NCI-H2081 treated with DMSO at 0.1 percent for 48 hours (cell line): ENCODE data around the gene ALAS1.
"Not testable (repeated sequence)": the region's sequence is repeated elsewhere in the genome, so short reads cannot be mapped to it uniquely, and the experiment has no call there.

Source experiments
- DNase-seq: peaks from one replicate; lab custom pipeline; 2025; lab: John Stamatoyannopoulos, UW

Gene ALAS1

DNA sequence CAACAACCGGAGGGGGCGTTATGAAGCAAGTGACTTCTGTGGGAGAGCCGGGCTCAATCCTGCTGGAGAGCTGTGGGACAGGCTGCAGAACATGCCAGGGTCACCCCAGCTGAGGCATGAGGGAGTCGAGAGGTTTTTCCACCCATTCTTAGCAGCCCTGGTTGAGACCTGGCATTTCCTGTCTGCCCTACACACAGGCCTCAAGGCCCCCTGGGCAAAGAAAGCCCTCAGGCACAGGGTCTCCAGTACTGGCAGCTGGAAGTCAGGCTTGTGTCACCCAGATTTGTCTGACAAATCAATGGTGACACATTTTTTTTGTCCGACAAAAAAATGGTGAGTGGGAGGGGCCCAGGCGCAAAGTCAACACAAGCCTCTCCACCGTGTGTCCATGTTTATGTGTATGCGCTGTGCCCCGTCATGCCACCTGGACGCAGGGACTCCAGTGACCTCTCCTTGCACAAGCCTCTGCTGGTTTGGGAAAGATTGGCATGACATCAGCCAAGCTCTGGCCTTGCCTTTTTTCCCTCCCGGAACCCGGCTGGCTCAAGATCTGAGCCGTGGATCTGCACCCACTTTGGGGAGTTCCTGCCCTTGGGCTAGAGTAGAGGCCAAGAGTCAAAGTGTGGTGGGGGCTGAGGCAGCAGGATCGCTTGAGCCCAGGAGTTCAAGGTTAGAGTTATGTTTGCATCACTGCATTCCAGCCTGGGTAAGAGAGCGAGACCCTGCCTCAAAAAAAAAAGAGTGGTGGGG, 20.8 kb upstream of the ALAS1 start:
- no peak for DNase-seq

DNA sequence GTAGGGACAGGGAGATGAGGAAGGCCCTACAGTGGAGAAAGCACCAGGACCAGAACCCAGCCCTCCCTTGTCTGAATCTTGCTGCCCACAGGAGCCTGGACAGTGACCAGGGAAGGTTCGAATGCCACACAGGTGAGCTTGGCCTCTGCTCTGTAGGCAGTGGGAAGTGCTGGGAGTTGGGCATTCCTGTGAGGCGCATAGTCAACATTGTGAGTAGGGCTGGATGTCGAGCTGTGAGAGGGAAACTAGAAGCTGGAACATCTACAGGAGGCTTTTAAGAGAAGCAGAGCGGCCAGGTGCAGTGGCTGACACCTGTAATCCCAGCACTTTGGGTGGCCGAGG, 20.3 kb upstream of the ALAS1 start:
- DNase-seq: no peak

DNA sequence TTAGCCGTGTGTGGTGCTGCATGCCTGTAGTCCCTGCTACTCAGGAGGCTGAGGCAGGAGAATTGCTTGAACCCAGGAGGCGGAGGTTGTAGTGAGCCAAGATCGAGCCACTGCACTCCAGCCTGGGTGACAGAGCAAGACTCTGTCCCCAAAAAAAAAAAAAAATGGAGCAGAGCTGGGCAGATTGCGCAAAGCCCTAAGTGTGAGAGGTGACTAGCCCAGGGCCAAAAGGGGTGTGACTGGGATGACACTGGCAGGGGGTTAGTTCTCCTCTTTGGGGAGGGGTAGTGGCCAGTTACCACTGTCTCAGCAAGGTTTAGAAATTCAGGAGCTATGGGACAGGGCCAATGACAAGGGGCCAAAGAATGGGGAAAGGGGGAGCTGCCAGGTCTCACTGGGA, 19.8 kb upstream of the ALAS1 start:
- DNase-seq: not testable (repeated sequence)

DNA sequence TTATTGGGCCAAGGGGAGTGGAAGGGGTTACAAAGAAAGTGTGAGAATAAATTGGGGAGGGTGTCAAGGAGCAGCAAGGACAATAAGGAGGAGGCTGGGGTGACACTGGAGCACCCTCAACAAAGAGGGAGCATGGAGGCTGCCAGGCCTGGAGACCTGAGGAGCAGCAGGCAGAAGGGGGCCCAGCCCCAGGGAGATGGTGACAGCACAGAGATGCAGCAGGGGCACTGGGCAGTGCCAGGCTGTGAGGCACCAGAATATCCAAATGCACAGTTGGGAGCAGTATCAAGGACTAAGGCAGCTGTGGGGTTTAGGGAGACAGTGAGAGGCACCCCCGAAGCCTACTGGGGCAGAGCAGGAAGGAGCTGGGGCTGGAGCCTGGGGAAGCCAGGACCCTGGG, 19.4 kb upstream of the ALAS1 start:
- no peak for DNase-seq

DNA sequence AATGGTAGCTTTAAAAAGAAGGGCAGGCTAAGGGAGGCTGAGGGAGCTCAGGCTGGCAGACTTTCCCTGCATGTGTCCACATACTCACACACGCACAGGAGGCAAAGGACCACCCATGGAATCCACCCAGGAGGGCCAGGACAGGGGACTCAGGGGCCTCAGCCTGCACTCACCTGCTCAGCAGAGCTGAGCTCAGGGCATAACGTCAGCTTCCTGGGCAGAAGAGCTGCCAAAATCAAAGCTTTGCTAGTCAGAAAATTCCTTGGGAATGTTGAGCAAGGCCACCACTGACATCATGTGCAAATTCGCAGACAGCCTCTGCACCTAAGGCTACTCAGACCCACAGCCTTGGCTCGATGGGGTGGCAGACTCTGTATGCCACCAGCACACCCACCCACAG, 16.4 kb upstream of the ALAS1 start:
- DNase-seq: no peak

DNA sequence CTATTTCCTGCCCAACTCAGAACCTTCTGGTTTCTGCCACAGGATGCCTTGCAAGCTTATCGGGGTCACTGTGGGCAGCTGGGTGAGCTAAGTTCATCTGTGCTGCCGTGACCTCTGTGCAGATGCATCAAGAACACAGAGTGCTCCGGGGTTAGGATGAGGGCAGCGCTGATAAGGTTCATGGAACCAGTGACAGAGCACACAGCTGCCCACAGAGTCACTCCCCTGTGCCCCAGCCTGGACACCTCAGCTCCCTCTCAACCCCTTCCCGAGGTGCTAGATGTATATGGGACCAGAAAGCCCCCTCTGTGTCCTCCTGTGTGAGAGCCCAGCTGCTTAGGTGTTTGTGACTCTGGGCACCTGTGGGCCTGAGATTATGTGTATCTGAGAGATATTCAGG, 15.8 kb upstream of the ALAS1 start:
- no peak for DNase-seq

DNA sequence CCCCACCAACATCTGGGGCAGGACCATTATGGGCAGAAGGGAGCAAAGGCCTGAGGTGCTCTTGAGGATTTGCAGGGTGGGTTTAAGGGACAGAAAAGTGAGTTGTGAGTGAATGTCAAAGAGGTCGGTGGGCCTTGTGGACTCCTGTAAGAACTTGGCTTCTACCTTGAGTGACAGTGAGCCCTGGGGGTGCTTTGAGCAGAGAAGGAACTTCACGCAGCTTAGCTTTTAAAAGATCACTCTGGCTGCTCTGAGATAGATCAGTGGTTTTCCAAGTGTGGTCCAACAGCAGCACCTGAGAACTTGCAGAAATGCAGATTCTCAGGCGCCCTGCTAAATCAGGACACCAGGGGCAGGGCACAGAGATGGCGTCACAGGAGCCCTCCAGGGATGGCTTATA, 15.3 kb upstream of the ALAS1 start:
- no peak for DNase-seq

DNA sequence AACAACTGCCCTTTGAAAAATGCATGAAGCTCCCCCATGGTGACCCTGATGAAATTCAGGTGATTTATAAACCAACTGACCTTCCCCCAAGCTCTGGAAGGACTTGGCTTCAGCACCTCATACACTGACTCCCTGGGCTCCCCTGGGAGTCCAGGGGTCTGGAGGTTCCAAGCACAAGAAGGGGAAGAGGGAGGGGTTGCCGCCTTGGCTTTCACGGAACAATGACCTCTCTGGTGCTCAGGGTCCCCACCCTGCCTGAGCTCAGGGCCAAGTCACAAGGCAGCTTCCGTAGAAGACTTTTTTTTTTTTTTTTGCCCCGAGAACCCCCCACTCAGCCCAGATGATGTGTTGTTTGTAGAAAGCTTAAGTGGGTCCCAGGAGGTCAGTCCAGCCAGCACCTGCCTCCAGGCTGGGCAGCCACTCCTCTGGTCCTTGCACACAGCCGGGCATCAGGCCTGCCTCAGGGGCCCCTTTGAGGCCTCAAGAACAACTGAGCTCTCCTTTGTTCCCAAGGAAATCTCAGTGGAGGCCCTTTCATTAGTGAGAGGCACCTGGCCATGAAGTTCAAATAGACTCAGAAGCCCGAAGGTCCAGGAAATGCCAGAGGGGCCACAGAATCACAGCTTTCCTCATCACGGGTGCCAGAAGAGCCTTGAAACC, 14.0 kb upstream of the ALAS1 start:
- DNase-seq: no peak

DNA sequence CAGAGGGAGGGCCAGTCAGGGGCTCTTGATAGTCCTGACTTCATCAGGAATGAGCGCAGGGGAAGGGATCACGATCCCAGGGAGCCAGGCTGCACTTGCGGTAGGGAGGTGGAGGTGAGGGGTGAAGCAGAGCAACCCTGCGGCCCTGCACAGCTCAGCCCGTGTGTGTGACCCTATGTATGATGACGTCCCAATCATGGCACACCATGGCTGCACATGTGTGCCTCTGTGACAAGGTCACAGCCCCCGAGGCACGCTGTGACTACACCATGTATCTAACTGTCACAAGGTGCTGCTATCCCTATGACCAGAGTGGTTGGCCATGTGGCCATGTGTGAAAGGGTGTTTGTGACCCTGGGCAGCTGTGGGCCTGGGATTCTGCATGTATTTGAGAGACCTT, 13.3 kb upstream of the ALAS1 start:
- DNase-seq: no peak

DNA sequence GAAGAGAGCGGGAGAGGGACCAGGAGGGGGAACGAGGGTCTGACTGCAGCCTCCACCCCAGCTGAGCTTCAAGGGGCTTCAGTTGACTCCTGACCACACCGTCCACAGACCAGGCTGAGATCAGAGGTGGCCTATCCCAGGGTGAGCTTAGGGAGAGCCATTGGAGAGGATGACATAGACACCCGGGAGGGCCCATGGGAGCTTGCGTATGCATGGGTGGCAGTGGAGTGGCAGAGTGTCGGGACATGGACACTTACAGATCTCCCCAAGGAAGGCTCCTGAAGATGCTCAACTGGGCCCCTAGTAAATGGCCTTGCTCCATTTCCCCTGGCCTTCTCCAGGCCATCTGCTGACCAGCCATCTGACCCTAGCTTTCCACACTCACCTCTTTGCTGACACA, 12.6 kb upstream of the ALAS1 start:
- DNase-seq: no peak

DNA sequence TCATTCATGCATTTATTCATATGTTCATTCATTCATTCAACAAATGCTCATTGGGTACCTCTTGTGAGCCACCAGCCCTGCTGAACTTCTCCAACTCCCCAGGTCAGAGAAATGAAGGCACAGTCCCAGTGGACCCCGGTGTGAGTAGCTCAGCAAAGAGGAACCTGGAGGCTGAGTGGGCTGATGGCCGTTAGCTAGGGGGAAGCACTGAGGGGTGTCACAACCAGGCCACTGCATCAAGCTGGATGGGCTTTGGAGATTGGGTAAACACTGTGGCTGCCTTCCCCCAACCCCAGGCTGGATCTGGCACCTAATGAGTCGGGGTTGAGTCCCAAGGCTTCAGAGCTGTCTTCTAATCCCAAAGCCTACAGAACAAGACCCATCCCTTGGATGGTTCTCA, 12.1 kb upstream of the ALAS1 start:
- no peak for DNase-seq

DNA sequence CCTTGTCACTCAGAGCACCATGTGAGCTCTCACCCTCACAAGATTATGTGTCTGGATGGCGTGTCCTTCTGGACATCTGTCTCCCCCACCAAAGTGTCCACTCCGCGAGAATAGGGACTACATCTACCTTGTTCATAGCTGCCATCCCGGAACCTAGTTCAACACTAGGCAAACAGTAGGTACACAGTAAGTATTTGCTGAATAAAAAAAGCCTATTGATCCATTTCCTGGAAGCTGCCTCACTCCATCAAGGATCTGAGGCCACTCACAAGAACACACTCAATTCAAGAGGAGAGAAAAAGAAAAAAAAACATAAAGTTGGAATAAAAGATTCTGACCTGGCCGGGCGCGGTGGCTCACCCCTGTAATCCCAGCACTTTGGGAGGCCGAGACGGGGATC, 11.2 kb upstream of the ALAS1 start:
- DNase-seq: no peak

DNA sequence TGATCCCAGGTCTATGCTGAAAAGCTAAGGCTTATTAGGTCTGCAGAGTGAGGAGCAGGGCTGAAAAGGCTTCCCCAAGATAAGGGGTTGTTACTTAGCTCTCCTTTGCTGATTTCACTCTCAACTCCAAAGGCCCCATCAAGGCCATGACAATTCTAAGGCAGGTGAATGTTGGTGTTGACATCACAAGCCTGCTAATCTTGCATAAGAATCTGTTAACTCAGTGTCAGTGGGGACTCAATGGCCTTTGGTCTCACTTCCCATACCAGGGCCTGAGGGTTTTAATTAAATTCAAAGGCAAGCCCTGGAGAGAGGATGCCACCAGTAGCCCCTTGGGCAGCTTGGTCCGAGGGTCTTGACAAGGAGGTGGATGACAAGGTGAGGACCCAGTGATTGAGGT, 9.4 kb upstream of the ALAS1 start:
- no peak for DNase-seq

DNA sequence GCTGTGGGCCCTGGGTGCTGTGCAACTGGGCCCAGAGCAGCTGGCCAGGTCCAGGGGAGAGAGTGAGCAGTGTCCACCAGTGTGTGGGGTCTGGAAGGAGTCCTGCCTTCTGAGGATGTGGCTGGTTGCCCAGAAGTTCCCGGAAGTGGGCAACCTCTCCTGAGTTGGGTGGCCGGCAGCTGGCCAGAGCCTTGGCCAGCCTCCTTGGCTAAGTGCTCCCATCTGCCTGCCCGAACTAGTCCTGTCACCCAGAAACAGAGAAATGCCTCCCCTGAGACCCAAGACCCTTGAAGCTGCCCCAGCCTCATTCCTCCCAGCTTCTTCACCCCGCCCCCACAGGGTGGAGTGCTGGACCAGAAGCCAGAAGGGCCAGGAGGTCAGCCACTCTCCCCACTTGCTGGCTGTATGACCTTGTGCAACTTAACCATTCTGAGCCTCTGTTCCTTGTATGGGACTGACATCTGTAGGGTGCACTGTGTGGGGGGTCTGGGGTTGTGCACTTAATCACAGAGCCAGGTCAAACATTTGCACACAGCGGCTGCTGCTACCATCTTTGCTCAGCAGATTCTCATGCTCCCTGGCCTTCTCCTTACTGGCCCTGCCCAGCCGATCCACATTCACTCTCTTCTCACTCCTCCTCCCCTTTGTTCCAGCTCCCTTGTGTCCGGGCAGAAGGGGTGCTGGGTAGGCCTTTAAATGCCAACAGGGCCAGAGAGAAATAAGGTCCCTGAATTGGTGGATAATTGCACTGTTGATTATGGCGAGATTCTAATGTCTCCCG, 7.5 kb upstream of the ALAS1 start:
- DNase-seq: no peak

DNA sequence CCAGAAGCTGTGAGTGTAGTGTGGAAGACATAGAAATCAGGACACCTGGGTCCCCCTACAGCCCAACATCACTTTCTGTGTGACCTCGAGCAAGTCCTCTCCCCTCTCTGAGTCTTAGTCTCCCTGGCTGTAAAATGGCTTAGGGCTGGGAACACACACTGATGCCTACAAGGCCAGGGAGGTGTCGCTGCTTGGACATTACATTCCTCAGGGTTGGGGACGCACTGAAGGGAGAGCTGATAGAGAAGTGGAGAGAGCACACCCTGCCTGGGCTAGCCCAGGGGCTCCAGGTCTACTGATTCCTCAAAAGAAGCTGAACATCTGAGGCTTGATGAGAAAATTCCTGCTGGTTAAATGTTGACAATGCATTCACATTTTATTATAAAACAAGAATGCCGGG, 6.3 kb upstream of the ALAS1 start:
- DNase-seq: no peak

DNA sequence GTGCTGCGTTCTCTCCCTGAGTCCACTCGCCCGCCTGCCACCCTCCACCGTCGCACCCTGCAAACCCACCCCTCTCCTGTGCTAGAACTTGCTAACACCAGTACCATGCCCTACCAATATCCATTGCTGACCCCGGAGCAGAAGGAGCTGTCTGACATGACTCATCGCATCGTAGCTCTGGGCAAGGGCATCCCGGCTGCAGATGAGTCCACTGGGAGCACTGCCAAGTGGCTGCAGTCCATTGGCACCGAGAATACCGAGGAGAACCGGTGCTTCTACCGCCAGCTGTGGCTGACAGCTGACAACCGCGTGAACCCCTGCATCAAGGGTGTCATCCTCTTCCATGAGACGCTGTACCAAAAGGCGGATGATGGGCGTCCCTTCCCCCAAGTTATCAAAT, 4.9 kb upstream of the ALAS1 start:
- no peak for DNase-seq

DNA sequence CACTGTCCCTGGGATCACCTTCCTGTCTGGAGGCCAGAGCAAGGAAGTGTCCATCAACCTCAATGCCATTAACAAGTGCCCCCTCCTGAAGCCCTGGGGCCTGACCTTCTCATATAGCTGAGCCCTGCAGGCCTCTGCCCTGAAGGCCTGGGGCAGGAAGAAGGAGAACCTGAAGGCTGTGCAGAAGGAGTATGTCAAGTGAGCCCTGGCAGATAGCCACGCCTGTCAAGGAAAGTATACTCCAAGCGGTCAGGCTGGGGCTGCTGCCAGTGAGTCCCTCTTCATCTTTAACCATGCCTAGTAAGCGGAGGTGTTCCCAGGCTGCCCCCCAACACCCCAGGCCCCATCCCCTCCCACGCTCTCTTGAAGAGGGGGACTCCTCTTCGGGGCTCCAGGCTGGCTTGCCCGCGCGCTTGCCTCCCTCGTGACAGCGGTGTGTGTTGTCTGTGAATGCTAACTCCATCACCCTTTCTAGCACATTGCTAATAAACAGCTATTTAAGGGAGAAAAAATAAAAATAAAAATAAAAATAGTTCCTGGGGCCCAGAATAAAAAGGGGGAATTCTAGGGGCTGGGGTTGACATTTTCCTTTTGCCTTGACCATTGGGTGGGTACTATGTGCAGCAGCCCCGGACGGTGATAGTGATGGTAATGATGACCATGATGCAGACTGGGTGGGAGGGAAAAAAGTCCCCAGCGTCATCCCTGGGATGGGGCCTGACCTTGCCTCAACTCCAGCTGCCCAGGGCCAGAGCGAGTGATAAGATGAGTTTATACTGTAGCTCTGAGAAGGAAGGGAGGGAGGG, 3.3 kb upstream of the ALAS1 start:
- DNase-seq: no peak

DNA sequence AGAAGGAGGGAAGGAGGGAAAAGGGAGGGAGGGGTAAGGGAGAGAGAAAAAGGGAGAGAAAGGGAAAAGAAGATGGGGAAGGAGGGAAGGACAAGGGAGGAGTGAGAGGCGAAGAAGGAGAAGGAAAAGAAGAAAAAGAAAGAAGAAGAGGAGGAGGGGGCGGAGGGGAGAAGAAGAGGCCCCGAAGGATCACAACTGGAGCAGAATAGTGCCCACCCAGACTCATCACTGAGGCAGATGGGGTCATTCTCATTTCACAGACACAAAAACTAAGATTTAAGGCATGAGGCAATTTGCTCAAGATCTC, 2.7 kb upstream of the ALAS1 start:
- no peak for DNase-seq

DNA sequence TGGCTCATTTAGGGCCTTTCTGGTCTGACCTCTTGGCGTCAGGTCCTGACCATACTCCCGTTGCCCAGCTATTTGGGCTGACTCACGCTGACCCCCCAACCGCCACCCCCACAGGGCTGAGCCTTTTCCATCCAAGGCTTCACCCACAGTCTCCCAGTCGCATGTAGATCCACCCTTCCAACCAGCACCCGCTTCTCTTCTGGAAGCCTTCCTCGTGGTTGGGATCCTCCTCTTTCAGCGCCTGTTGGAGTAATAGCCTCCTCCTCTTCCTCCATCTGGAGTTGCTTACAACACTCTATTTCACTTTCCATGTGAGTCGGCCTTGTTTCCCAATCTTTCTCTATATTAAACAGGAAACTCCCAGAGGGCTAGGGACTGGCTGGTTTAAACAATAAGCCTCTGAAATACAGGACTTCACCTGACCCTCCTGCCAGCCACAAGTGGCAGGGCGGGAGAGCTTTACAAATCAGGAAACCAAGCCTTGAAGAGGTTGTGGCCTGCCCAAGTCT, 2.1 kb upstream of the ALAS1 start:
- DNase-seq: no peak

DNA sequence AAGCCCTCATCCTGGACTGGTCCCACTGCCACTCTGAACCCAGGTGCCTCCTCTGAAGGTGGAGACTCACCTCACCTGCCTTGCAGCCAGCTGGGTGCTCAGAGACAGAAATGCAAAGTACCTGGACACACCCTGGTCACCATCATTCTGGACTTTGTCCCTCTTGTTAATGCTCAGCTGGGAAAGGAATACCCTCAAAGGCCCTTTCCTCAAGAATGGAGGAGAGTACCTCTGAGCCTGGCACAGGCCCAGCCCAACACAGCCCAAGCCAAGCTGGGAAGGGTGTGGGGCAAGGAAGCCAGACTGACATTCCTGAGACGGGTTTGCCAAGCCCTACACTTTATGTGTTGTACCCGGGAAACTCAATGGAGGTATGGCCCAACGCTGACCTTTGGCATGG, 983 bp upstream of the ALAS1 start:
- DNase-seq: no peak

DNA sequence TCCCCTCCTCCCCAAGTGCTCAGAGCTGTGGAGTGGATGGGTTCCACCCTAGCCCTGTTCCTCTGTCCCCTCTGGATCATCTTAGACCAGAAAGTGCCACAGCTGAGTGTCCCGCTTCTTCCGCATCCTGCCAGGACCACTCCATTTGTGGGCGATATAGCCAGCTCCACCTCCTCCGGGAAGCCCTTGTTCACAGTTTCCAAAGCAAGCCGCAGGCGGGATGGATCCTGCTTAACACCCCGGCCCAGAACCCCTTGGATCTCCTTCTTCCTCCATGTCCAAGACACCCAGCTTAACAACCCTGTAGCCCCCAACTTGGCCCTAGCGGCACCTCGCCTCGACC, 490 bp upstream of the ALAS1 start:
- DNase-seq: no peak
